GM23338 (cell line): ENCODE data around the gene SPRY4. TPM values are rescaled to one million over a fixed set of nuclear protein-coding genes. Genes with fewer than 3 reads are reported as not detected.

Source experiments
- ATAC-seq: fragments of 200-7000 bp; cut with Tn5 transposase; 3 replicates; pipeline ENCODE4 v1.9.1; 2020
- DNase-seq: peaks from one replicate; pipeline ENCODE4 v3.0.0-alpha.2; 2015; ENCODE audit warnings: low spot score
- H2AFZ ChIP-seq: fragments of 200-600 bp; sonication (generic); 2 replicates; pipeline ENCODE4 v1.8.0; 2016; ENCODE audit warnings: antibody characterized with exemption, mild to moderate bottlenecking, moderate library complexity
- H3F3A ChIP-seq: fragments of 200-600 bp; sonication (generic); replicated peaks from 2 replicates; pipeline ENCODE4 v1.8.0; 2017; ENCODE audit warnings: antibody characterized with exemption, mixed run types, low read depth
- H3K27ac ChIP-seq: fragments of 200-600 bp; sonication (generic); 2 replicates; pipeline ENCODE4 v1.6.1; 2016; ENCODE audit warnings: low read depth
- H3K27me3 ChIP-seq: fragments of 200-600 bp; sonication (generic); 2 replicates; pipeline ENCODE4 v1.8.0; 2016; ENCODE audit warnings: mild to moderate bottlenecking, mixed run types, moderate library complexity; ENCODE audit not compliant: insufficient read depth
- H3K36me3 ChIP-seq: fragments of 200-600 bp; sonication (generic); 2 replicates; pipeline ENCODE4 v1.8.0; 2016; ENCODE audit warnings: mild to moderate bottlenecking; ENCODE audit not compliant: insufficient read depth
- H3K4me1 ChIP-seq: fragments of 200-600 bp; sonication (generic); 2 replicates; pipeline ENCODE4 v1.8.0; 2016; ENCODE audit warnings: mild to moderate bottlenecking, moderate library complexity; ENCODE audit not compliant: insufficient read depth
- H3K4me2 ChIP-seq: fragments of 200-600 bp; sonication (generic); 2 replicates; pipeline ENCODE4 v1.7.1; 2017; ENCODE audit warnings: mixed run types
- H3K4me3 ChIP-seq: fragments of 200-600 bp; sonication (generic); 2 replicates; pipeline ENCODE4 v1.6.1; 2016; ENCODE audit warnings: mixed run types
- H3K79me2 ChIP-seq: fragments of 200-600 bp; sonication (generic); replicated peaks from 2 replicates; pipeline ENCODE4 v1.8.0; 2017; ENCODE audit warnings: mild to moderate bottlenecking; ENCODE audit not compliant: insufficient read depth
- H3K9me2 ChIP-seq: fragments of 200-600 bp; sonication (generic); 2 replicates; pipeline ENCODE4 v1.8.0; 2017; ENCODE audit not compliant: insufficient read depth
- H4K20me1 ChIP-seq: fragments of 200-600 bp; sonication (generic); replicated peaks from 2 replicates; pipeline ENCODE4 v1.8.0; 2017; ENCODE audit warnings: mild to moderate bottlenecking; ENCODE audit not compliant: insufficient read depth
- H3K27ac Mint-ChIP-seq: 2 replicates; pipeline ENCODE4 v1.8.0; 2020; ENCODE audit warnings: inconsistent platforms, mild to moderate bottlenecking, moderate library complexity, mixed read lengths
- H3K27me3 Mint-ChIP-seq: 3 replicates; pipeline ENCODE4 v1.8.0; 2022; ENCODE audit warnings: low read depth, mild to moderate bottlenecking, moderate library complexity, mixed read lengths, inconsistent platforms; ENCODE audit not compliant: insufficient read depth, poor library complexity
- H3K36me3 Mint-ChIP-seq: 3 replicates; pipeline ENCODE4 v1.8.0; 2021; ENCODE audit warnings: low read depth, mild to moderate bottlenecking, inconsistent platforms, moderate library complexity, mixed read lengths
- H3K4me1 Mint-ChIP-seq: 3 replicates; pipeline ENCODE4 v1.8.0; 2020; ENCODE audit warnings: mild to moderate bottlenecking, inconsistent platforms, mixed read lengths
- H3K4me3 Mint-ChIP-seq: 3 replicates; pipeline ENCODE4 v1.8.0; 2021; ENCODE audit warnings: moderate library complexity, mild to moderate bottlenecking, inconsistent platforms, mixed read lengths
- H3K9me3 Mint-ChIP-seq: 3 replicates; pipeline ENCODE4 v1.8.0; 2020; ENCODE audit warnings: moderate library complexity, mild to moderate bottlenecking, inconsistent platforms, mixed read lengths
- CREB1 ChIP-seq: fragments of 250-450 bp; sonication (Bioruptor Pico); IDR thresholded peaks from 2 replicates; pipeline ENCODE4 v1.5.0; 2020; ENCODE audit warnings: low read depth, mild to moderate bottlenecking, moderate library complexity
- ETS1 ChIP-seq: IDR thresholded peaks from 2 replicates; pipeline ENCODE4 v1.6.1; 2016; ENCODE audit warnings: antibody characterized with exemption
- EZH2 ChIP-seq: fragments of 200-600 bp; sonication (generic); IDR thresholded peaks from one replicate; pipeline ENCODE4 v1.8.0; 2017; ENCODE audit warnings: antibody characterized with exemption, mild to moderate bottlenecking, low read depth; ENCODE audit not compliant: unreplicated experiment
- NANOG ChIP-seq: IDR thresholded peaks from 2 replicates; pipeline ENCODE4 v1.6.1; 2016; ENCODE audit warnings: antibody characterized with exemption, borderline replicate concordance
- POLR2AphosphoS5 ChIP-seq: IDR thresholded peaks from 2 replicates; pipeline ENCODE4 v1.6.1; 2016; ENCODE audit warnings: antibody characterized with exemption, low read depth
- ZNF331 ChIP-seq: fragments of 250-450 bp; sonication (Bioruptor Pico); IDR thresholded peaks from 2 replicates; pipeline ENCODE4 v1.5.0; 2020; ENCODE audit warnings: low read depth, mild to moderate bottlenecking, moderate library complexity
- ZNF462 ChIP-seq: fragments of 250-450 bp; sonication (Bioruptor Pico); IDR thresholded peaks from 2 replicates; pipeline ENCODE4 v1.5.0; 2020; ENCODE audit warnings: mild to moderate bottlenecking, moderate library complexity
- polyA plus RNA-seq: library from polyadenylated mRNA; unstranded; fragments of >200 nt; fragmentation: Nextera tagmentation; extraction: Ambion mirVana; gene quantifications from 2 replicates; pipeline ENCODE4 v1.2.1, GENCODE V29; 2016
- total RNA-seq: library from RNA; depleted of rRNA; stranded (reverse); fragments of >200 nt; shearing (Covaris generic); gene quantifications from 2 replicates; pipeline ENCODE4 v1.2.3, GENCODE V29; 2014

SPRY4 gene
- total and polyA plus RNA-seq, 2 experiments from 2014 or later = 70.6 to 240 TPM

- no peak for TF ChIP-seq NANOG
- no peak for TF ChIP-seq ETS1
- TF ChIP-seq ZNF462 (CRISPR knock-in tag) = no peak
- no peak for TF ChIP-seq CREB1 (CRISPR knock-in tag)
- TF ChIP-seq POLR2AphosphoS5 = no peak
These were observed 41.2 kb upstream of the SPRY4 start (continued) for GRCh38 chr5:142366007-142366406.

- H3K4me1 Mint-ChIP-seq = peaks cover 46% of the 10 kb centered on the region
- Histone ChIP-seq H2AFZ (no peak overlapping the region), H3F3A (peaks cover 23% of the 10 kb centered on the region), H3K36me3 (no peaks in the 10 kb centered on the region), H4K20me1 (no peaks in the 10 kb centered on the region), H3K9me2 (no peaks in the 10 kb centered on the region), H3K27me3 (no peaks in the 10 kb centered on the region), H3K4me2 (no peak overlapping the region), H3K27ac (peak overlapping the region; percentile 99; the same call in 1 of the 2 replicates), H3K4me1 (peaks cover 47% of the 10 kb centered on the region), H3K79me2 (peaks cover 8% of the 10 kb centered on the region; the same call in 1 of the 2 replicates), H3K4me3 (no peak overlapping the region)
- peak overlapping the region; percentile 90 for H3K27ac Mint-ChIP-seq
- DNase-seq = peak; percentile 41
- H3K4me3 Mint-ChIP-seq = no peak overlapping the region; the same call in 2 of the 3 replicates
- peak; percentile 10 for ATAC-seq
- H3K9me3 Mint-ChIP-seq = no peaks in the 10 kb centered on the region
- peaks cover 7% of the 10 kb centered on the region for H3K27me3 Mint-ChIP-seq
- peaks cover 4% of the 10 kb centered on the region; the same call in 1 of the 3 replicates for H3K36me3 Mint-ChIP-seq
- TF ChIP-seq EZH2 (no peak), CREB1 (CRISPR knock-in tag) (no peak), ETS1 (no peak), ZNF331 (CRISPR knock-in tag) (no peak)
These were observed 39.7 kb upstream of the SPRY4 start for GRCh38 chr5:142364251-142365145.
